Subcutaneous adipose tissue (tissue), 4 donors: ENCODE data around the gene TMEM200C. TPM values are rescaled to one million over a fixed set of nuclear protein-coding genes. Genes with fewer than 3 reads are reported as not detected.

ENCODE experiments used
- CTCF ChIP-seq: fragments of 450-650 bp; IDR thresholded peaks from one replicate; pipeline ENCODE4 v1.5.1; 2016; ENCODE audit warnings: low read depth, mild to moderate bottlenecking, control low read depth, antibody characterized with exemption, moderate library complexity
- total RNA-seq, 4 donors: library from RNA; depleted of rRNA; stranded (reverse); fragments of >200 nt; gene quantifications; one replicate each; pipeline ENCODE4 v1.1.0, GENCODE V29; 2016

The TMEM200C gene
- not detected for total RNA-seq

- no peak for TF ChIP-seq CTCF
These were observed at the start of gene TMEM200C for GRCh38 chr18:5895299-5895875. Gene TMEM200C, minus strand, starts transcription at chr18:5895522. Its CDS starts 3,459 bp downstream, at chr18:5892063.

- TF ChIP-seq CTCF = no peak
These were observed 49.1 kb upstream of the TMEM200C start for GRCh38 chr18:5944448-5944847.

- TF ChIP-seq CTCF = no peak
These were observed 48.2 kb upstream of the TMEM200C start for GRCh38 chr18:5943514-5943913.

GRCh38 chr18:5942591-5942990, 47.3 kb upstream of the TMEM200C start:
- TF ChIP-seq CTCF = no peak

GRCh38 chr18:5941890-5942289, 46.6 kb upstream of the TMEM200C start:
- no peak for TF ChIP-seq CTCF

- no peak for TF ChIP-seq CTCF
These were observed 44.7 kb upstream of the TMEM200C start for GRCh38 chr18:5939801-5940667.

GRCh38 chr18:5937795-5938194, 42.5 kb upstream of the TMEM200C start:
- TF ChIP-seq CTCF = no peak
